Cerebellar cortex (tissue), 1 donor: ENCODE results near the gene GAMT.

Experiments
- DNase-seq: peaks from one replicate; pipeline ENCODE4 v3.0.0-alpha.2; 2015; ENCODE audit warnings: low spot score

The GAMT gene

GRCh38 chr19:1384478-1385110 lies 16.7 kb downstream of the GAMT start:
- no peak for DNase-seq

- DNase-seq: no peak
Observed at GRCh38 chr19:1384085-1384462, 17.3 kb downstream of the GAMT start.

DNA sequence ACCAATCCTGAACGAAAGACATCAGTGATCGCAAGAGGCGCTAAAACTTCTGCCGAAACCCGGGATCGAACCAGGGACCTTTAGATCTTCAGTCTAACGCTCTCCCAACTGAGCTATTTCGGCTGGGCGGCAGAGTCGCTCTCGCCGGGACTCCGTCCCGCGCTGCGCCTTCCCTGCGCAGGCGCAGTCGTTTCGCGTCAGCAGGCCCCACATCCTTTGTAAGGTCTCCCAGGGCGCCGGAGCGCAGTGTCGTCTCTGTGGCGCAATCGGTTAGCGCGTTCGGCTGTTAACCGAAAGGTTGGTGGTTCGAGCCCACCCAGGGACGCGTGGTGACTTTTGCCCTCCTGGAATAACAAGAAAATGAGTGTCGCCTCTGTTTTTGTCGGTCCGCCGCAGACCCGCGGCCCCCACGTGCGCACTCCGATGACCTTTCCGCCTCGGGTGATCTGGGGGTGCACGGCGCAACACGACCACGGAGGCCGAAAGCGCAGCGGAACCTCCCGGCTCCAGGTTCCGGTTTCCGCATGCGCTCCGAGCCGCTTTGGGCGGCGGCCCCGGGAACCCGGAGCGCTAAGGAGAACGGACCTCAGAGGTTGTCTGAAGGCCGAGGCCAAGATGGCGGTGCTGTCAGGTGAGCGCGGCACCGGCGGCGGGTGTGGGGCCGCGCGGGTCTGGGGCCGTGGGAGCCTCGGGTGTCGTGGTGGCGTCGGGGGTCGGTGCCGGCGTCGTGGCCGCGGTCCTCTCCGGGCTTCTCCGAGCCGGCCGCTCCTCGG lies 17.8 kb downstream of the GAMT start, which contains the start of gene NDUFS7:
Gene NDUFS7, plus strand, starts transcription at position 596 of the 773 bp plus-strand sequence. Its CDS starts 20 bp downstream, at position 616.
- DNase-seq: peak; percentile 88

- no peak for DNase-seq
Observed at GRCh38 chr19:1383017-1383311, 18.4 kb downstream of the GAMT start.

GRCh38 chr19:1382250-1382649 lies 19.1 kb downstream of the GAMT start:
- DNase-seq: no peak

GRCh38 chr19:1379961-1380489 lies 21.3 kb downstream of the GAMT start:
- no peak for DNase-seq

DNA sequence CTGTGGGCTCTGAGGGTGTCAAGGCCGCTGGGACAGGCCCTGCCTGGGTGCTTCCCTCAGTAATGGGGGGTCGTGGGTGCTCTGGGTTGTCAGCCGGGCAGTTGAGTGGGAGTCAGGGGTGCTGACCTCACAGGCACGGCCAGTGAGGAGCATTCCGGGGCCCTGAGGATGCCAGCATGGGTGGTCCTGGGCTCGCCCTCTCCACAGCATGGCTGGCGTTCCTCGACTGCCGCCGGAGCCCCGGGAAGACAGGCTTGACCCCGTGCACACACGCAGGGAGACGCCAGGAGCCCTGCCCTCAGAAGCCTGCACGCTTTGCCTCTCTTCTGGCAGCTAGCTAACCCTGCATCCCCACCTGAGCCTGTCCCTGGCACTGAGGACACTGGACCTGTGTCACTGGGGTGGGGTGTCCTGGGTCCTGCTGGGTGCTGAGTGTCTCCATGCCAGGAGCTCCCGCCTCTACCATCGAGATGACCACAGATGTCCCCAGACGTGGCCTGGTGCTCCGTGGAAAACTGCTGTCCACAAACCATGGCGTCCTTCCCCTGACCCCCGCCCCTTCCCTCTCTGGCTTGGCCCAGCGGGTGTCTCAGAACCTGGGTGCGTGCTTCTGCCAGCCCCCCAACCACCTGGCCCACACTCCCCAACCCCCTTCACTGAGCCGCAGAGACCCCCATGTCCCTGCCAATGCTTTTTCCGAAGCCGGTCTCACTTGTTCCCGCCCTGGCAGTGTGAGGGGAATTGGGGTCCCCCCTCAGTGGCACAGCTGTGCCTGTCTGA lies 22.0 kb downstream of the GAMT start:
- DNase-seq: no peak

- DNase-seq: no peak
Observed at GRCh38 chr19:1377965-1378785, 23.2 kb downstream of the GAMT start.

DNA sequence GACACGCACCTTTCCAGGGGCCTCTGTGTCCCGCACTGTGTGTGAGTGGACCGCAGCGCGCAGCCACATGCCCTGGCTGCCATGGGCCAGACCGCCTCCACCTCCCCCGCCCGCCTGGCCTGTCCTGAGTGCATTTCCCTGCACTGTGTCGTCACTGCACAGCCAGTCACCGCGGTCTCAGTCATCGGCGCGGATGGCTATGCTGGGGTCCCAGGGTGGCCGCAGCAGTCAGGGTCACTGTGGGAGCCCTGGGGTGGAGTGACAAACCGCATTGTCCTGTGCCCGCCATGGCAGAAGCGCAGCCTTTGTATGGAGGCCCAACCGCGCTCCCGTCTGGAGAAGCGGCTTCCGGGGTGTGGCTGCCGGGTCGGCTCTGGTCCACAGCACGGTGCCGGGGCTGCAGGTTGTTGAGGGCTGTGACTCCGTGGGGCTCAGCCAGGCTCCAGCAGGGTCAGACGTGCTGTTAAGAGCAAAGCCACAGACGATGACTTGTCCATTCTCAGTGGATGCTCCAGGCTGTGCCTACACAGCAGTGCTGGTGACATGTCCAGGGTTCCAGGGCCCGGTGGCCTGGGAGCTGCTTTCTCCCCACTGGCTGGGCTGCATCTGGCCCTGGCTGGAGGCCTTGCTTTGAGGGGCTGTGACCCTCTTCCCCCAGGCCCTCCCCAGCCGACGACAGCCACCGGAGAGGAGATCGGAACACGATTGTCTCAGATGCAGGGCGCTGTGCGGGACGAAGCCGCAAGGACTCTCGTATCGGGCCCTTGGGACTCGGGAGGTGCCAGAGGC lies 24.0 kb downstream of the GAMT start:
- DNase-seq: no peak

GRCh38 chr19:1376415-1376805 lies 24.9 kb downstream of the GAMT start:
- no peak for DNase-seq

DNA sequence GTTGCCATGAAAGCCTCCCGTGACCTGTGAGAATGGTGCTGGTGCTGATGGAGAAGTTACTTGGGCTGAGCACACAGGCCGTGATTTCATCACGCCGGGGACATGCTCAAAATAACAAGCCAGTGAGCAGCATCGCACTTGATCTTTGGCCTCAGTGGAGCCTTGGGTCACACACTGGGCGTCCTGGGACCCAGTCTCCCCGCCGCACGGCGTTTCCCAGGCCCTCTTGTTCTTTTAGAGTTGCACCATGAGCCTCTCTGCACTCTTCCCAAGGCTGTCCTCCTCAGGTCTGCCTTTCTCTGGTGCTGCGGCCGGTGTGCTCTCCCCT lies 27.1 kb downstream of the GAMT start:
- DNase-seq: no peak

GRCh38 chr19:1373534-1374249 lies 27.6 kb downstream of the GAMT start:
- DNase-seq: peak; percentile 39

- DNase-seq: no peak
Observed at GRCh38 chr19:1373042-1373533, 28.3 kb downstream of the GAMT start.

GRCh38 chr19:1370579-1371361 lies 30.6 kb downstream of the GAMT start:
- no peak for DNase-seq

GRCh38 chr19:1369214-1369805 lies 32.0 kb downstream of the GAMT start:
- no peak for DNase-seq

GRCh38 chr19:1366899-1367870 lies 34.2 kb downstream of the GAMT start:
- no peak for DNase-seq

DNA sequence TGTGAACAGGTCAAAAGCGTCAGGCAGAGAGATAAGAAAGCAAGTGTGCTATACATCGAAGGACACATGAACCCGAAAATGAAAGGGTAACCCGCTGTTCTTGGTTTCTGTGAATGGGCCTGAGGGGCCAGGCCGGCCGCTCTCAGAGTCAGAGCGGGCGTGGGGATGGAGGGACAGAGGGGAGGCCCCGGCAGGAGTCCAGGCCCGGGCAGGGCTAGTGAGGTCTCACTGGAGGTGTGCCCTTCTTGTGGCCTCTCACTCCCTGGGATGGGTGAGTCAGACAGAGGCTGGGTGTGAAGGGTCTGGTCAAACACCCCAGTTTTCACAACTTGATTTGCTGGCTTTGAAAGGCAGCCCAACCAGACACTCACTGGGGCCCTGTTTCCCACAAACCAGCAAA lies 35.0 kb downstream of the GAMT start:
- DNase-seq: no peak
